Smooth muscle cell (in vitro differentiated cells): Measurements from ENCODE around the gene MAGEB2. TPM values are rescaled to one million over a fixed set of nuclear protein-coding genes. Genes with fewer than 3 reads are reported as not detected.

ENCODE experiments used
- DNase-seq: peaks from one replicate; lab custom pipeline; 2025; ENCODE audit not compliant: unreplicated experiment; lab: John Stamatoyannopoulos, UW
- H2AFZ ChIP-seq: fragments of 200-600 bp; sonication (generic); 2 replicates; pipeline ENCODE4 v1.6.0; 2016; ENCODE audit warnings: antibody characterized with exemption, low read depth, mild to moderate bottlenecking
- H3F3A ChIP-seq: fragments of 200-600 bp; sonication (generic); 2 replicates; pipeline ENCODE4 v1.6.0; 2017; ENCODE audit warnings: antibody characterized with exemption, low read depth
- H3K27ac ChIP-seq: fragments of 200-600 bp; sonication (generic); 2 replicates; pipeline ENCODE4 v1.5.1; 2016; ENCODE audit warnings: low read depth, mild to moderate bottlenecking
- H3K27me3 ChIP-seq: fragments of 200-600 bp; sonication (generic); 2 replicates; pipeline ENCODE4 v1.6.1; 2016; ENCODE audit warnings: low read depth, mild to moderate bottlenecking
- H3K36me3 ChIP-seq: fragments of 200-600 bp; sonication (generic); 2 replicates; pipeline ENCODE4 v1.5.1; 2016; ENCODE audit warnings: low read depth
- H3K4me1 ChIP-seq: fragments of 200-600 bp; sonication (generic); 2 replicates; pipeline ENCODE4 v1.5.1; 2016; ENCODE audit warnings: low read depth
- H3K4me2 ChIP-seq: fragments of 200-600 bp; sonication (generic); 2 replicates; pipeline ENCODE4 v1.6.0; 2016; ENCODE audit warnings: mild to moderate bottlenecking
- H3K4me3 ChIP-seq: fragments of 200-600 bp; sonication (generic); 2 replicates; pipeline ENCODE4 v1.5.1; 2016; ENCODE audit warnings: mild to moderate bottlenecking
- H3K79me2 ChIP-seq: fragments of 200-600 bp; sonication (generic); 2 replicates; pipeline ENCODE4 v1.6.0; 2016; ENCODE audit warnings: low read depth, mild to moderate bottlenecking
- H3K9ac ChIP-seq: fragments of 200-600 bp; sonication (generic); 2 replicates; pipeline ENCODE4 v1.6.0; 2016; ENCODE audit warnings: low read depth
- H3K9me3 ChIP-seq: fragments of 200-600 bp; sonication (generic); replicated peaks from 2 replicates; pipeline ENCODE4 v1.5.1; 2016; ENCODE audit warnings: low read depth
- H4K20me1 ChIP-seq: fragments of 200-600 bp; sonication (generic); 2 replicates; pipeline ENCODE4 v1.6.0; 2016; ENCODE audit warnings: low read depth
- WGBS: methylation state at CpG from one replicate; pipeline ENCODE4 v1.1.7; 2016; ENCODE audit warnings: low lambda C conversion rate; 5-methylcytosine and 5-hydroxymethylcytosine counted together
- polyA plus RNA-seq: library from polyadenylated mRNA; unstranded; fragments of >200 nt; fragmentation: Nextera tagmentation; extraction: Ambion mirVana; gene quantifications from 2 replicates; pipeline ENCODE4 v1.2.1, GENCODE V29; 2016
- total RNA-seq: library from RNA; depleted of rRNA; stranded (reverse); fragments of >200 nt; gene quantifications from 2 replicates; pipeline ENCODE4 v1.2.3, GENCODE V29; 2014
- TF ChIP-seq, protein P1 (sequence below): fragments of 200-600 bp; sonication (generic); IDR thresholded peaks from 2 replicates; pipeline ENCODE4 v1.5.1; 2017; ENCODE audit warnings: borderline replicate concordance, mild to moderate bottlenecking, antibody characterized with exemption; ENCODE audit not compliant: insufficient read depth, poor library complexity, severe bottlenecking

The MAGEB2 gene
- total and polyA plus RNA-seq, 2 experiments from 2014 or later, result not detected

- H3K79me2 ChIP-seq, result no peaks in the 10 kb centered on the region
- no peaks in the 10 kb centered on the region for H3K36me3 ChIP-seq
- no peak overlapping the region for H2AFZ ChIP-seq
- H3F3A ChIP-seq, result no peaks in the 10 kb centered on the region
- H3K9ac ChIP-seq, result no peak overlapping the region
- H3K27me3 ChIP-seq, result no peaks in the 10 kb centered on the region
- no peaks in the 10 kb centered on the region for H3K9me3 ChIP-seq
- DNase-seq, result no peak
- H4K20me1 ChIP-seq, result no peaks in the 10 kb centered on the region
- no peaks in the 10 kb centered on the region for H3K4me1 ChIP-seq
- no peak overlapping the region for H3K4me3 ChIP-seq
- no peak overlapping the region for H3K27ac ChIP-seq
- TF ChIP-seq, protein P1, sequence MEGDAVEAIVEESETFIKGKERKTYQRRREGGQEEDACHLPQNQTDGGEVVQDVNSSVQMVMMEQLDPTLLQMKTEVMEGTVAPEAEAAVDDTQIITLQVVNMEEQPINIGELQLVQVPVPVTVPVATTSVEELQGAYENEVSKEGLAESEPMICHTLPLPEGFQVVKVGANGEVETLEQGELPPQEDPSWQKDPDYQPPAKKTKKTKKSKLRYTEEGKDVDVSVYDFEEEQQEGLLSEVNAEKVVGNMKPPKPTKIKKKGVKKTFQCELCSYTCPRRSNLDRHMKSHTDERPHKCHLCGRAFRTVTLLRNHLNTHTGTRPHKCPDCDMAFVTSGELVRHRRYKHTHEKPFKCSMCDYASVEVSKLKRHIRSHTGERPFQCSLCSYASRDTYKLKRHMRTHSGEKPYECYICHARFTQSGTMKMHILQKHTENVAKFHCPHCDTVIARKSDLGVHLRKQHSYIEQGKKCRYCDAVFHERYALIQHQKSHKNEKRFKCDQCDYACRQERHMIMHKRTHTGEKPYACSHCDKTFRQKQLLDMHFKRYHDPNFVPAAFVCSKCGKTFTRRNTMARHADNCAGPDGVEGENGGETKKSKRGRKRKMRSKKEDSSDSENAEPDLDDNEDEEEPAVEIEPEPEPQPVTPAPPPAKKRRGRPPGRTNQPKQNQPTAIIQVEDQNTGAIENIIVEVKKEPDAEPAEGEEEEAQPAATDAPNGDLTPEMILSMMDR, result no peak
- H3K4me2 ChIP-seq, result no peak overlapping the region
Measured at GRCh38 chrX:30261012-30261411, 45.6 kb downstream of the MAGEB2 start.

DNA sequence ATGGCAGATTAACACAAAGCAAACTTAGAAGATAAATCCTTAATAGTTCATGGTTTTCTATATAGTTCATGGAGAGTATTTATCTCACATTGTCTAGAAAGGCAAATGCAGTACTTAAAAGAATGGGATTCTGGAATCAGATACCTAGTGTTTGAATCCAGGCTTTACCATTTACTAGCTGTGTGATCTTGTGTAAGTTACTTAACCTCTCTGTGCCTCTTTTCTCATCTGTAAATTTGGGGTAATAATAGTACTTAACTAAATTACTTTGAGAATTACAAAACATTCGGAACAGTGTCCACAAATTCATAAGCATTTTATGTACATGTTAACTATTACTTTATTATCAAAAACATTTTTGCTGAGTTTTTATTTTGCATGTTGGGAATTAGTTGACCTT is 47.4 kb downstream of the MAGEB2 start:
- no peaks in the 10 kb centered on the region for H3F3A ChIP-seq
- H3K9me3 ChIP-seq, result no peaks in the 10 kb centered on the region
- TF ChIP-seq, protein P1, result no peak
- DNase-seq, result no peak
- no peak overlapping the region for H2AFZ ChIP-seq
- H3K4me1 ChIP-seq, result no peaks in the 10 kb centered on the region
- H3K9ac ChIP-seq, result no peak overlapping the region
- H3K36me3 ChIP-seq, result no peaks in the 10 kb centered on the region
- no peaks in the 10 kb centered on the region for H3K27me3 ChIP-seq
- no peak overlapping the region for H3K4me3 ChIP-seq
- no peaks in the 10 kb centered on the region for H4K20me1 ChIP-seq
- no peaks in the 10 kb centered on the region for H3K79me2 ChIP-seq
- 74% methylated on average over 1 of the region's 1 CpG for WGBS
- no peak overlapping the region for H3K27ac ChIP-seq
- no peak overlapping the region for H3K4me2 ChIP-seq

Other genes starting within 250 kb of the MAGEB2 start
- not detected in 2 replicates for gene MAGEB3, start 15.1 kb downstream of the MAGEB2 start, total RNA-seq
- not detected in 2 replicates for gene MAGEB3, start 15.1 kb downstream of the MAGEB2 start, polyA plus RNA-seq
- 0.18 and 0.36 TPM in 2 replicates for gene MAGEB4, start 26.4 kb downstream of the MAGEB2 start, total RNA-seq
- gene MAGEB4, start 26.4 kb downstream of the MAGEB2 start, polyA plus RNA-seq, result not detected in 2 replicates
- not detected in 2 replicates for gene MAGEB1, start 31.6 kb downstream of the MAGEB2 start, total RNA-seq
- gene MAGEB1, start 31.6 kb downstream of the MAGEB2 start, polyA plus RNA-seq, result not detected in 2 replicates
- not detected in 2 replicates for gene NR0B1, start 93.8 kb downstream of the MAGEB2 start, total RNA-seq
- not detected in 2 replicates for gene NR0B1, start 93.8 kb downstream of the MAGEB2 start, polyA plus RNA-seq